ENCODE measurements around the gene TMPRSS6. TPM values are rescaled to one million over a fixed set of nuclear protein-coding genes. Genes with fewer than 3 reads are reported as not detected.

The TMPRSS6 gene
- total RNA-seq, 2 donors from 2014 or later: not detected

- Histone ChIP-seq H3K27me3 (replicated peaks; ENCODE audit: insufficient read depth) (no peaks in the 10 kb centered on the region), H3K4me3 (no peak overlapping the region), H3K36me3 (no peaks in the 10 kb centered on the region), H3K27ac (no peak overlapping the region), H3K4me1 (ENCODE audit: control insufficient read depth in 1 of 2, low read depth in 2 of 2) (no peaks in the 10 kb centered on the region), H3K9me3 (no peaks in the 10 kb centered on the region)
- DNase-seq (ENCODE audit: low spot score) (no peak), ATAC-seq (ENCODE audit: insufficient number of reproducible peaks, low FRiP score, low read depth) (no peak)
- TF ChIP-seq CTCF (IDR thresholded peaks at IDR 0.05): no peak
Observed at GRCh38 chr22:37121887-37122591, 12.5 kb upstream of the TMPRSS6 start.

GRCh38 chr22:37120569-37121340, 11.2 kb upstream of the TMPRSS6 start:
- no peaks in the 10 kb centered on the region for H3K27me3 ChIP-seq (replicated peaks; ENCODE audit: insufficient read depth)
- no peak overlapping the region for H3K27ac ChIP-seq
- H3K4me1 ChIP-seq (ENCODE audit: control insufficient read depth in 1 of 2, low read depth in 2 of 2): no peaks in the 10 kb centered on the region
- no peak overlapping the region for H3K4me3 ChIP-seq
- DNase-seq (ENCODE audit: low spot score) (no peak), ATAC-seq (ENCODE audit: insufficient number of reproducible peaks, low FRiP score, low read depth) (no peak)
- H3K36me3 ChIP-seq: no peaks in the 10 kb centered on the region
- TF ChIP-seq CTCF (IDR thresholded peaks at IDR 0.05): no peak
- H3K9me3 ChIP-seq: no peaks in the 10 kb centered on the region

GRCh38 chr22:37119872-37120271, 10.4 kb upstream of the TMPRSS6 start:
- TF ChIP-seq CTCF (IDR thresholded peaks at IDR 0.05): no peak
- H3K4me1 ChIP-seq (ENCODE audit: control insufficient read depth in 1 of 2, low read depth in 2 of 2): no peaks in the 10 kb centered on the region
- no peak overlapping the region for H3K27ac ChIP-seq
- no peaks in the 10 kb centered on the region for H3K9me3 ChIP-seq
- DNase-seq (ENCODE audit: low spot score) (no peak), ATAC-seq (ENCODE audit: insufficient number of reproducible peaks, low FRiP score, low read depth) (no peak)
- no peaks in the 10 kb centered on the region for H3K36me3 ChIP-seq
- H3K27me3 ChIP-seq (replicated peaks; ENCODE audit: insufficient read depth): no peaks in the 10 kb centered on the region
- H3K4me3 ChIP-seq: no peak overlapping the region

- Histone ChIP-seq H3K4me1 (ENCODE audit: control insufficient read depth in 1 of 2, low read depth in 2 of 2) (no peaks in the 10 kb centered on the region), H3K4me3 (no peak overlapping the region), H3K27ac (no peak overlapping the region), H3K36me3 (no peaks in the 10 kb centered on the region), H3K9me3 (no peaks in the 10 kb centered on the region), H3K27me3 (replicated peaks; ENCODE audit: insufficient read depth) (no peaks in the 10 kb centered on the region)
- no peak for ATAC-seq (ENCODE audit: insufficient number of reproducible peaks, low FRiP score, low read depth)
- DNase-seq (ENCODE audit: low spot score): no peak
- TF ChIP-seq CTCF (IDR thresholded peaks at IDR 0.05): no peak
Observed at GRCh38 chr22:37118083-37118482, 8.6 kb upstream of the TMPRSS6 start.

- ATAC-seq (ENCODE audit: insufficient number of reproducible peaks, low FRiP score, low read depth) (no peak), DNase-seq (ENCODE audit: low spot score) (no peak)
- Histone ChIP-seq H3K27ac (no peak overlapping the region), H3K27me3 (replicated peaks; ENCODE audit: insufficient read depth) (no peaks in the 10 kb centered on the region), H3K4me1 (ENCODE audit: control insufficient read depth in 1 of 2, low read depth in 2 of 2) (no peaks in the 10 kb centered on the region), H3K4me3 (no peak overlapping the region), H3K9me3 (no peaks in the 10 kb centered on the region), H3K36me3 (no peaks in the 10 kb centered on the region)
- TF ChIP-seq CTCF (IDR thresholded peaks at IDR 0.05): no peak
Observed at GRCh38 chr22:37117092-37117491, 7.6 kb upstream of the TMPRSS6 start.
